ENCODE measurements around the gene ARHGAP11A.
A peak's percentile ranks its signal among the peaks of the same experiment; 100 is the strongest.

The ARHGAP11A gene

GRCh38 chr15:32636908-32637567 lies 21.7 kb downstream of the ARHGAP11A start:
- H3K36me3 ChIP-seq (ENCODE audit: control insufficient read depth, insufficient read depth, low read length), result peaks cover 56% of the 10 kb centered on the region
- no peak overlapping the region for H3K4me3 ChIP-seq (ENCODE audit: extremely low read depth, insufficient read depth, low read length, poor library complexity, severe bottlenecking)
- 98 to 100% methylated on average over 2 to 7 of the region's 8 CpGs for WGBS, 2 experiments (ENCODE audit: insufficient coverage in 2 of 2)
- H3K4me1 ChIP-seq (ENCODE audit: control insufficient read depth, insufficient read depth, low read length, poor library complexity, severe bottlenecking), result no peaks in the 10 kb centered on the region
- H3K9me3 ChIP-seq (ENCODE audit: control insufficient read depth, low read length), result no peaks in the 10 kb centered on the region
- H3K27ac ChIP-seq (ENCODE audit: low read depth, low read length, severe bottlenecking), result no peak overlapping the region

GRCh38 chr15:32637704-32638103 lies 22.4 kb downstream of the ARHGAP11A start:
- no peak overlapping the region for H3K27ac ChIP-seq (ENCODE audit: low read depth, low read length, severe bottlenecking)
- WGBS, 2 experiments (ENCODE audit: insufficient coverage in 2 of 2), result no CpG with 5 or more reads among the region's 1 CpG
- peaks cover 56% of the 10 kb centered on the region for H3K36me3 ChIP-seq (ENCODE audit: control insufficient read depth, insufficient read depth, low read length)
- H3K4me1 ChIP-seq (ENCODE audit: control insufficient read depth, insufficient read depth, low read length, poor library complexity, severe bottlenecking), result no peaks in the 10 kb centered on the region
- H3K4me3 ChIP-seq (ENCODE audit: extremely low read depth, insufficient read depth, low read length, poor library complexity, severe bottlenecking), result no peak overlapping the region
- H3K9me3 ChIP-seq (ENCODE audit: control insufficient read depth, low read length), result no peaks in the 10 kb centered on the region

GRCh38 chr15:32641517-32642059 lies 26.3 kb downstream of the ARHGAP11A start, which contains the start of gene SCG5:
SCG5 (plus strand) TSS chr15:32641710; CDS start chr15:32643593, 1,883 bp downstream.
- Histone ChIP-seq H3K36me3 (ENCODE audit: control insufficient read depth, insufficient read depth, low read length) (peaks cover 23% of the 10 kb centered on the region), H3K4me1 (ENCODE audit: control insufficient read depth, insufficient read depth, low read length, poor library complexity, severe bottlenecking) (peaks cover 7% of the 10 kb centered on the region), H3K27ac (ENCODE audit: low read depth, low read length, severe bottlenecking) (no peak within 1 kb of the TSS), H3K9me3 (ENCODE audit: control insufficient read depth, low read length) (no peaks in the 10 kb centered on the region), H3K4me3 (ENCODE audit: extremely low read depth, insufficient read depth, low read length, poor library complexity, severe bottlenecking) (no peak within 1 kb of the TSS)
- WGBS, 2 experiments (ENCODE audit: insufficient coverage in 2 of 2), result 27 to 30% methylated on average over 16 of the region's 22 CpGs

- 45 to 59% methylated on average over 2 to 5 of the region's 5 CpGs for WGBS, 2 experiments (ENCODE audit: insufficient coverage in 2 of 2)
- H3K4me1 ChIP-seq (ENCODE audit: control insufficient read depth, insufficient read depth, low read length, poor library complexity, severe bottlenecking), result peaks cover 7% of the 10 kb centered on the region
- H3K4me3 ChIP-seq (ENCODE audit: extremely low read depth, insufficient read depth, low read length, poor library complexity, severe bottlenecking), result no peak overlapping the region
- H3K27ac ChIP-seq (ENCODE audit: low read depth, low read length, severe bottlenecking), result peak overlapping the region; percentile 24
- H3K9me3 ChIP-seq (ENCODE audit: control insufficient read depth, low read length), result no peaks in the 10 kb centered on the region
- H3K36me3 ChIP-seq (ENCODE audit: control insufficient read depth, insufficient read depth, low read length), result peaks cover 12% of the 10 kb centered on the region
These were observed 27.5 kb downstream of the ARHGAP11A start for GRCh38 chr15:32642667-32643435.

GRCh38 chr15:32643907-32644445 lies 28.7 kb downstream of the ARHGAP11A start:
- no peak overlapping the region for H3K4me3 ChIP-seq (ENCODE audit: extremely low read depth, insufficient read depth, low read length, poor library complexity, severe bottlenecking)
- WGBS, 2 experiments (ENCODE audit: insufficient coverage in 2 of 2), result no CpG with 5 or more reads among the region's 1 CpG
- H3K27ac ChIP-seq (ENCODE audit: low read depth, low read length, severe bottlenecking), result no peak overlapping the region
- no peaks in the 10 kb centered on the region for H3K9me3 ChIP-seq (ENCODE audit: control insufficient read depth, low read length)
- peaks cover 11% of the 10 kb centered on the region for H3K36me3 ChIP-seq (ENCODE audit: control insufficient read depth, insufficient read depth, low read length)
- peaks cover 7% of the 10 kb centered on the region for H3K4me1 ChIP-seq (ENCODE audit: control insufficient read depth, insufficient read depth, low read length, poor library complexity, severe bottlenecking)

GRCh38 chr15:32646291-32646690 lies 31.0 kb downstream of the ARHGAP11A start:
- H3K36me3 ChIP-seq (ENCODE audit: control insufficient read depth, insufficient read depth, low read length), result peaks cover 6% of the 10 kb centered on the region
- no peaks in the 10 kb centered on the region for H3K9me3 ChIP-seq (ENCODE audit: control insufficient read depth, low read length)
- peaks cover 7% of the 10 kb centered on the region for H3K4me1 ChIP-seq (ENCODE audit: control insufficient read depth, insufficient read depth, low read length, poor library complexity, severe bottlenecking)
- H3K4me3 ChIP-seq (ENCODE audit: extremely low read depth, insufficient read depth, low read length, poor library complexity, severe bottlenecking), result no peak overlapping the region
- 50 to 83% methylated on average over 1 to 3 of the region's 5 CpGs for WGBS, 2 experiments (ENCODE audit: insufficient coverage in 2 of 2)
- H3K27ac ChIP-seq (ENCODE audit: low read depth, low read length, severe bottlenecking), result no peak overlapping the region

GRCh38 chr15:32649342-32649741 lies 34.0 kb downstream of the ARHGAP11A start:
- WGBS, 2 experiments (ENCODE audit: insufficient coverage in 2 of 2), result 50 to 70% methylated on average over 1 to 3 of the region's 5 CpGs
- Histone ChIP-seq H3K4me1 (ENCODE audit: control insufficient read depth, insufficient read depth, low read length, poor library complexity, severe bottlenecking) (no peaks in the 10 kb centered on the region), H3K36me3 (ENCODE audit: control insufficient read depth, insufficient read depth, low read length) (peaks cover 11% of the 10 kb centered on the region), H3K27ac (ENCODE audit: low read depth, low read length, severe bottlenecking) (no peak overlapping the region), H3K4me3 (ENCODE audit: extremely low read depth, insufficient read depth, low read length, poor library complexity, severe bottlenecking) (no peak overlapping the region), H3K9me3 (ENCODE audit: control insufficient read depth, low read length) (no peaks in the 10 kb centered on the region)

GRCh38 chr15:32651229-32651837 lies 36.0 kb downstream of the ARHGAP11A start:
- no peak overlapping the region for H3K27ac ChIP-seq (ENCODE audit: low read depth, low read length, severe bottlenecking)
- H3K36me3 ChIP-seq (ENCODE audit: control insufficient read depth, insufficient read depth, low read length), result peaks cover 20% of the 10 kb centered on the region
- H3K4me1 ChIP-seq (ENCODE audit: control insufficient read depth, insufficient read depth, low read length, poor library complexity, severe bottlenecking), result peaks cover 5% of the 10 kb centered on the region
- H3K9me3 ChIP-seq (ENCODE audit: control insufficient read depth, low read length), result no peaks in the 10 kb centered on the region
- 42 to 47% methylated on average over 5 to 6 of the region's 6 CpGs for WGBS, 2 experiments (ENCODE audit: insufficient coverage in 2 of 2)
- no peak overlapping the region for H3K4me3 ChIP-seq (ENCODE audit: extremely low read depth, insufficient read depth, low read length, poor library complexity, severe bottlenecking)

- Histone ChIP-seq H3K36me3 (ENCODE audit: control insufficient read depth, insufficient read depth, low read length) (peaks cover 20% of the 10 kb centered on the region), H3K27ac (ENCODE audit: low read depth, low read length, severe bottlenecking) (no peak overlapping the region), H3K9me3 (ENCODE audit: control insufficient read depth, low read length) (no peaks in the 10 kb centered on the region), H3K4me1 (ENCODE audit: control insufficient read depth, insufficient read depth, low read length, poor library complexity, severe bottlenecking) (peaks cover 5% of the 10 kb centered on the region), H3K4me3 (ENCODE audit: extremely low read depth, insufficient read depth, low read length, poor library complexity, severe bottlenecking) (no peak overlapping the region)
- WGBS, 2 experiments (ENCODE audit: insufficient coverage in 2 of 2), result 66 to 73% methylated on average over 3 of the region's 3 CpGs
These were observed 36.9 kb downstream of the ARHGAP11A start for GRCh38 chr15:32652178-32652577.

GRCh38 chr15:32656091-32656490 lies 40.8 kb downstream of the ARHGAP11A start:
- Histone ChIP-seq H3K4me3 (ENCODE audit: extremely low read depth, insufficient read depth, low read length, poor library complexity, severe bottlenecking) (no peak overlapping the region), H3K4me1 (ENCODE audit: control insufficient read depth, insufficient read depth, low read length, poor library complexity, severe bottlenecking) (peaks cover 14% of the 10 kb centered on the region), H3K36me3 (ENCODE audit: control insufficient read depth, insufficient read depth, low read length) (peaks cover 14% of the 10 kb centered on the region), H3K27ac (ENCODE audit: low read depth, low read length, severe bottlenecking) (no peak overlapping the region), H3K9me3 (ENCODE audit: control insufficient read depth, low read length) (no peaks in the 10 kb centered on the region)
- WGBS, 2 experiments (ENCODE audit: insufficient coverage in 2 of 2), result 86 to 100% methylated on average over 1 to 2 of the region's 4 CpGs

Measured in mesodermal cell (in vitro differentiated cells).